Left renal pelvis (tissue), 4 donors: ENCODE results near the gene MOSPD3. TPM values are rescaled to one million over a fixed set of nuclear protein-coding genes. Genes with fewer than 3 reads are reported as not detected.
"Not testable (repeated sequence)": the region's sequence is repeated elsewhere in the genome, so short reads cannot be mapped to it uniquely, and the experiment has no call there.

Source experiments
- DNase-seq, 4 donors: peaks; one replicate each; pipeline ENCODE4 v3.0.0-alpha.2; 2013; ENCODE audit warnings: low read depth in 4 of 4, low spot score in 3 of 4
- polyA plus RNA-seq, 4 donors: library from polyadenylated mRNA; unstranded; fragments of 120-200 nt; gene quantifications; one replicate each; pipeline ENCODE4 v1.2.1, GENCODE V29; 2013; ENCODE audit not compliant: insufficient read length in 4 of 4

Gene MOSPD3
- polyA plus RNA-seq, 4 donors: 23.5 to 34.9 (median 28.7) TPM

- not testable (repeated sequence) for DNase-seq
Observed at GRCh38 chr7:100662194-100662776, 49.9 kb downstream of the MOSPD3 start.

Other genes starting within 250 kb of the MOSPD3 start
- 1 to 10 TPM; 4.1 to 6.9 (median 4.9) TPM for gene PILRA, start 239.1 kb upstream of the MOSPD3 start, polyA plus RNA-seq
- gene ZCWPW1, start 183.8 kb upstream of the MOSPD3 start, polyA plus RNA-seq: 1 to 10 TPM; 5.2 to 8.1 (median 5.8) TPM
- gene MEPCE, start 182.7 kb upstream of the MOSPD3 start, polyA plus RNA-seq: 10 to 100 TPM; 46.6 to 64.1 (median 53.9) TPM
- 10 to 100 TPM; 12.3 to 23.2 (median 15.0) TPM for gene PPP1R35, start 176.0 kb upstream of the MOSPD3 start, polyA plus RNA-seq
- gene SPACDR, start 148.3 kb upstream of the MOSPD3 start, polyA plus RNA-seq: 1 to 10 TPM in 3 of 4 donors, under 1 TPM in 1; 0.59 to 3.0 (median 1.5) TPM
- gene TSC22D4, start 133.3 kb upstream of the MOSPD3 start, polyA plus RNA-seq: 10 to 100 TPM; 29.1 to 57.6 (median 33.6) TPM
- gene NYAP1, start 128.6 kb upstream of the MOSPD3 start, polyA plus RNA-seq: 1 to 10 TPM; 1.6 to 4.2 (median 2.2) TPM
- 10 to 100 TPM; 10.8 to 16.3 (median 13.9) TPM for gene AGFG2, start 73.3 kb upstream of the MOSPD3 start, polyA plus RNA-seq
- 1 to 10 TPM; 2.4 to 9.6 (median 4.9) TPM for gene SAP25, start 38.6 kb upstream of the MOSPD3 start, polyA plus RNA-seq
- gene LRCH4, start 26.4 kb upstream of the MOSPD3 start, polyA plus RNA-seq: 10 to 100 TPM; 28.3 to 54.2 (median 42.0) TPM
- gene FBXO24, start 26.2 kb upstream of the MOSPD3 start, polyA plus RNA-seq: 1 to 10 TPM; 1.7 to 3.5 (median 2.3) TPM
- gene PCOLCE, start 10.2 kb upstream of the MOSPD3 start, polyA plus RNA-seq: 100 to 1,000 TPM; 129 to 641 (median 145) TPM
- 1 to 10 TPM in 3 of 4 donors, under 1 TPM in 1; 0.64 to 3.5 (median 1.3) TPM for gene TFR2, start 29.0 kb downstream of the MOSPD3 start, polyA plus RNA-seq
- gene ACTL6B, start 43.9 kb downstream of the MOSPD3 start, polyA plus RNA-seq: under 1 TPM in 2 of 4 donors, not detected in 2; 0.19 to 0.22 TPM
- 100 to 1,000 TPM; 176 to 210 (median 199) TPM for gene GNB2, start 61.2 kb downstream of the MOSPD3 start, polyA plus RNA-seq
- 10 to 100 TPM; 30.0 to 63.8 (median 40.4) TPM for gene GIGYF1, start 81.7 kb downstream of the MOSPD3 start, polyA plus RNA-seq
- 10 to 100 TPM; 20.6 to 31.4 (median 23.9) TPM for gene POP7, start 93.6 kb downstream of the MOSPD3 start, polyA plus RNA-seq
- gene EPO, start 107.9 kb downstream of the MOSPD3 start, polyA plus RNA-seq: under 1 TPM in 2 of 4 donors, not detected in 2; 0.17 to 0.18 TPM
- under 1 TPM in 1 of 4 donors, not detected in 3; 0.03 TPM for gene ZAN, start 121.1 kb downstream of the MOSPD3 start, polyA plus RNA-seq
- gene EPHB4, start 215.0 kb downstream of the MOSPD3 start, polyA plus RNA-seq: 10 to 100 TPM; 73.1 to 87.8 (median 78.5) TPM
- 10 to 100 TPM; 15.3 to 41.3 (median 20.7) TPM for gene SLC12A9, start 240.2 kb downstream of the MOSPD3 start, polyA plus RNA-seq